Loucy (cell line): ENCODE data around the gene FHIT.

Source experiments
- H2AFZ ChIP-seq: fragments of 200-600 bp; sonication (generic); 2 replicates; pipeline ENCODE4 v1.6.0; 2016; ENCODE audit warnings: antibody characterized with exemption, mild to moderate bottlenecking, low read length, moderate library complexity
- H3F3A ChIP-seq: fragments of 200-600 bp; 2 replicates; pipeline ENCODE4 v1.6.0; 2016; ENCODE audit warnings: antibody characterized with exemption, low read depth, mild to moderate bottlenecking
- H3K27me3 ChIP-seq: fragments of 200-600 bp; sonication (generic); 2 replicates; pipeline ENCODE4 v1.6.1; 2014; ENCODE audit warnings: low read length, mild to moderate bottlenecking; ENCODE audit not compliant: insufficient read depth, poor library complexity, severe bottlenecking
- H3K36me3 ChIP-seq: fragments of 200-600 bp; sonication (generic); 2 replicates; pipeline ENCODE4 v1.6.1; 2016; ENCODE audit warnings: low read length; ENCODE audit not compliant: insufficient read depth
- H3K4me1 ChIP-seq: fragments of 200-600 bp; sonication (generic); 2 replicates; pipeline ENCODE4 v1.5.1; 2014; ENCODE audit warnings: low read length, mild to moderate bottlenecking; ENCODE audit not compliant: insufficient read depth, poor library complexity, severe bottlenecking
- H3K4me2 ChIP-seq: fragments of 200-600 bp; sonication (generic); 2 replicates; pipeline ENCODE4 v1.6.0; 2014; ENCODE audit warnings: antibody characterized with exemption, low read length, low read depth, mild to moderate bottlenecking; ENCODE audit not compliant: poor library complexity, severe bottlenecking
- H3K4me3 ChIP-seq: fragments of 200-600 bp; sonication (generic); 2 replicates; pipeline ENCODE4 v1.5.1; 2014; ENCODE audit warnings: low read length, mild to moderate bottlenecking, mixed read lengths; ENCODE audit not compliant: poor library complexity, severe bottlenecking
- H3K79me2 ChIP-seq: fragments of 200-600 bp; sonication (generic); 2 replicates; pipeline ENCODE4 v1.6.1; 2014; ENCODE audit warnings: low read length; ENCODE audit not compliant: insufficient read depth
- H3K9ac ChIP-seq: fragments of 200-600 bp; sonication (generic); 2 replicates; pipeline ENCODE4 v1.6.0; 2014; ENCODE audit warnings: mild to moderate bottlenecking, low read depth, low read length, moderate library complexity; ENCODE audit not compliant: poor library complexity, severe bottlenecking
- H3K9me2 ChIP-seq: fragments of 200-600 bp; sonication (generic); replicated peaks from 2 replicates; pipeline ENCODE4 v1.6.1; 2016; ENCODE audit warnings: low read depth, low read length, mixed read lengths
- H3K9me3 ChIP-seq: fragments of 200-600 bp; sonication (generic); 2 replicates; pipeline ENCODE4 v1.6.1; 2014; ENCODE audit warnings: mild to moderate bottlenecking, antibody characterized with exemption, low read length, low read depth; ENCODE audit not compliant: insufficient read depth
- H4K20me1 ChIP-seq: fragments of 200-600 bp; sonication (generic); 2 replicates; pipeline ENCODE4 v1.6.0; 2014; ENCODE audit warnings: antibody characterized with exemption, low read length, mild to moderate bottlenecking; ENCODE audit not compliant: insufficient read depth, poor library complexity, severe bottlenecking
- CTCF ChIP-seq: fragments of 200-600 bp; sonication (generic); conservative IDR thresholded peaks from 2 replicates; pipeline ENCODE4 v1.5.1; 2014; ENCODE audit warnings: mild to moderate bottlenecking, antibody characterized with exemption, low read length
- EZH2phosphoT487 ChIP-seq: fragments of 200-600 bp; IDR thresholded peaks from 2 replicates; pipeline ENCODE4 v1.6.1; 2018; ENCODE audit warnings: antibody characterized with exemption, mild to moderate bottlenecking, moderate library complexity, borderline replicate concordance

The FHIT gene

GRCh38 chr3:59769127-59769750 is 1482.0 kb downstream of the FHIT start:
- H3K9me2 ChIP-seq, result no peaks in the 10 kb centered on the region
- H3K4me3 ChIP-seq, result no peak overlapping the region

DNA sequence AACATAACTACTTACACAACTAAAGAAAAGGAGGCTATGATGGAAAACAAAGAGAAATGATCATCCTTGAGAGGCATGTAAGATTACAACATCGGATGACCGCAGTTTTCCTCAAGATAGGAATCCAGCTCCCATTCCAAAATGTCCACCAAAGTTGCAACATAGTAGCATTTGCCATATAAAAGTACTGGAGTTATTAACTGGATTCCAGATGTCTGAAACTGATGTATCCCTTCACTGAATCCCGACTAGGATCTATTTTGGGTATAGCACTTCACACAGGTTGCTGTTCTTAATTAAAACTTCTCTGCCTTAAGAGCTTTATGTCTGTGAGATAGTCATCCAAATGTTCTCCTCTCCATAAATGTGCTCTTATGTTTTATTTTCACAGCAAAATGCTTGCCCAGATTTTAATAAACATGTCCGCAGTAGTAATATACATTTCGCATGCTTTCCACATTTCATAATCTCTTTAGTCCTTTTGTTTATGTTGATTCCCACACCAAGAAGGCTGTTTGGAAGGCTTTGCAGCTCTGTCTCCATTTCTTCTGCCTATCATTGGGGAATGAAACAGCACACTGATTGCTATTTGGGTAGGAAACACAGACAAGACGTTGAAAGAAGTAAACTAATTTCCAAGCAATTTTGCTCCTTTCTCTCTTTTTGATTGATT is 1484.9 kb downstream of the FHIT start:
- Histone ChIP-seq H2AFZ (no peak overlapping the region), H3K36me3 (no peaks in the 10 kb centered on the region), H3K4me2 (no peak overlapping the region), H3K79me2 (no peaks in the 10 kb centered on the region), H3K27me3 (no peaks in the 10 kb centered on the region), H3K9ac (no peak overlapping the region), H4K20me1 (no peaks in the 10 kb centered on the region), H3K4me1 (peaks cover 19% of the 10 kb centered on the region), H3F3A (no peaks in the 10 kb centered on the region), H3K9me2 (no peaks in the 10 kb centered on the region), H3K9me3 (no peaks in the 10 kb centered on the region), H3K4me3 (no peak overlapping the region)
- no peak for TF ChIP-seq EZH2phosphoT487
- no peak for TF ChIP-seq CTCF

More at GRCh38 chr3:59769127-59769750, 1482.0 kb downstream of the FHIT start:
- H3K4me1 ChIP-seq, result peaks cover 45% of the 10 kb centered on the region
- H3K27me3 ChIP-seq, result no peaks in the 10 kb centered on the region
- no peak overlapping the region for H2AFZ ChIP-seq
- TF ChIP-seq EZH2phosphoT487 (no peak), CTCF (no peak)
- no peak overlapping the region for H3K9ac ChIP-seq
- no peaks in the 10 kb centered on the region for H4K20me1 ChIP-seq
- no peaks in the 10 kb centered on the region for H3K36me3 ChIP-seq
- H3K4me2 ChIP-seq, result no peak overlapping the region
- no peaks in the 10 kb centered on the region for H3K79me2 ChIP-seq
- H3F3A ChIP-seq, result peaks cover 17% of the 10 kb centered on the region
- H3K9me3 ChIP-seq, result no peaks in the 10 kb centered on the region

GRCh38 chr3:59764171-59764570 is 1487.1 kb downstream of the FHIT start:
- Histone ChIP-seq H3K9ac (no peak overlapping the region), H3K27me3 (no peaks in the 10 kb centered on the region), H3K9me2 (no peaks in the 10 kb centered on the region), H3K4me1 (peaks cover 19% of the 10 kb centered on the region), H3K36me3 (no peaks in the 10 kb centered on the region), H3F3A (no peaks in the 10 kb centered on the region), H3K4me3 (no peak overlapping the region), H4K20me1 (no peaks in the 10 kb centered on the region), H2AFZ (no peak overlapping the region), H3K4me2 (no peak overlapping the region), H3K9me3 (no peaks in the 10 kb centered on the region), H3K79me2 (no peaks in the 10 kb centered on the region)
- TF ChIP-seq CTCF, result no peak
